Mesothelial cell of epicardium (in vitro differentiated cells): Measurements from ENCODE around the gene INPPL1. TPM values are rescaled to one million over a fixed set of nuclear protein-coding genes. Genes with fewer than 3 reads are reported as not detected.

Source experiments
- DNase-seq, 2 experiments: peaks; one replicate each; pipeline ENCODE4 v3.0.0; 2021; ENCODE audit warnings: low spot score in 2 of 2; ENCODE audit not compliant: unreplicated experiment in 2 of 2
- H3K27ac Mint-ChIP-seq: 2 replicates; pipeline ENCODE4 v1.8.0; 2021; ENCODE audit warnings: mixed read lengths
- H3K27me3 Mint-ChIP-seq: 2 replicates; pipeline ENCODE4 v1.8.0; 2021; ENCODE audit warnings: low read depth, mixed read lengths
- H3K36me3 Mint-ChIP-seq: 2 replicates; pipeline ENCODE4 v1.8.0; 2021; ENCODE audit warnings: mixed read lengths
- H3K4me1 Mint-ChIP-seq: 2 replicates; pipeline ENCODE4 v1.8.0; 2021; ENCODE audit warnings: mixed read lengths
- H3K4me3 Mint-ChIP-seq: 2 replicates; pipeline ENCODE4 v1.8.0; 2021; ENCODE audit warnings: mild to moderate bottlenecking, moderate library complexity, mixed read lengths
- H3K9me3 Mint-ChIP-seq: 2 replicates; pipeline ENCODE4 v1.8.0; 2021; ENCODE audit warnings: mixed read lengths
- CTCF ChIP-seq: fragments of 200-600 bp; sonication (generic); IDR thresholded peaks from one replicate; pipeline ENCODE4 v1.5.0; 2021; ENCODE audit warnings: antibody characterized with exemption; ENCODE audit not compliant: unreplicated experiment
- total RNA-seq: library from RNA; stranded (reverse); gene quantifications from 3 replicates; pipeline ENCODE4 v1.2.1, GENCODE V29; 2021

Gene INPPL1
- total RNA-seq, 1 donor from 2014 or later, result 299 TPM

- DNase-seq, result no peak
Measured at GRCh38 chr11:72227316-72228228, 3.0 kb downstream of the INPPL1 start.

GRCh38 chr11:72228229-72228843 lies 3.8 kb downstream of the INPPL1 start:
- Mint-ChIP-seq H3K27ac (no peak overlapping the region), H3K4me1 (peaks cover 16% of the 10 kb centered on the region), H3K36me3 (peaks cover 21% of the 10 kb centered on the region), H3K27me3 (no peaks in the 10 kb centered on the region), H3K4me3 (no peak overlapping the region), H3K9me3 (no peaks in the 10 kb centered on the region)
- TF ChIP-seq CTCF, result no peak
- DNase-seq, result no peak

More at GRCh38 chr11:72227316-72228228, 3.0 kb downstream of the INPPL1 start:
- Mint-ChIP-seq H3K4me1 (peaks cover 21% of the 10 kb centered on the region), H3K27ac (no peak overlapping the region), H3K4me3 (no peak overlapping the region), H3K9me3 (no peaks in the 10 kb centered on the region), H3K27me3 (no peaks in the 10 kb centered on the region), H3K36me3 (peaks cover 19% of the 10 kb centered on the region)
- TF ChIP-seq CTCF, result no peak

GRCh38 chr11:72228844-72229231 lies 4.3 kb downstream of the INPPL1 start:
- Mint-ChIP-seq H3K4me3 (no peak overlapping the region), H3K27ac (no peak overlapping the region), H3K27me3 (no peaks in the 10 kb centered on the region), H3K36me3 (peaks cover 26% of the 10 kb centered on the region), H3K9me3 (no peaks in the 10 kb centered on the region), H3K4me1 (peaks cover 16% of the 10 kb centered on the region)
- no peak for DNase-seq
- no peak for TF ChIP-seq CTCF

- Mint-ChIP-seq H3K9me3 (no peaks in the 10 kb centered on the region), H3K27me3 (no peaks in the 10 kb centered on the region), H3K4me3 (no peak overlapping the region), H3K4me1 (peaks cover 16% of the 10 kb centered on the region), H3K36me3 (peaks cover 31% of the 10 kb centered on the region), H3K27ac (no peak overlapping the region)
- no peak for TF ChIP-seq CTCF
- DNase-seq, result no peak
Measured at GRCh38 chr11:72229336-72229924, 4.9 kb downstream of the INPPL1 start.

- no peak for DNase-seq
- Mint-ChIP-seq H3K4me1 (peaks cover 15% of the 10 kb centered on the region), H3K27ac (no peak overlapping the region), H3K4me3 (no peak overlapping the region), H3K36me3 (peaks cover 38% of the 10 kb centered on the region), H3K27me3 (no peaks in the 10 kb centered on the region), H3K9me3 (no peaks in the 10 kb centered on the region)
- TF ChIP-seq CTCF, result no peak
Measured at GRCh38 chr11:72229925-72230763, 5.6 kb downstream of the INPPL1 start.
